ENCODE data around the gene BCDIN3D.

- TF ChIP-seq TARDBP (IDR thresholded peaks at IDR 0.05), result no peak
- TF ChIP-seq FOXK2 (IDR thresholded peaks at IDR 0.05), result no peak
- no peak for TF ChIP-seq HDGF (IDR thresholded peaks at IDR 0.05; ENCODE audit: borderline replicate concordance)
- no peak for TF ChIP-seq ARNT (IDR thresholded peaks at IDR 0.05)
- no peak for TF ChIP-seq SUZ12 (IDR thresholded peaks at IDR 0.05)
- TF ChIP-seq ZNF384 (IDR thresholded peaks at IDR 0.05), result no peak
- no peak for TF ChIP-seq CTBP1 (IDR thresholded peaks at IDR 0.05; ENCODE audit: borderline replicate concordance)
- no peak for TF ChIP-seq ELF4 (IDR thresholded peaks at IDR 0.05)
- TF ChIP-seq SP1 (IDR thresholded peaks at IDR 0.05), result no peak
These were observed 18.0 kb downstream of the BCDIN3D start for GRCh38 chr12:49824895-49825294.

Data from HEK293T (cell line).